Neural crest cell (in vitro differentiated cells): ENCODE data around the gene TMCC2. TPM values are rescaled to one million over a fixed set of nuclear protein-coding genes. Genes with fewer than 3 reads are reported as not detected.

Experiments
- DNase-seq: peaks from one replicate; pipeline ENCODE4 v3.0.0; 2021; ENCODE audit warnings: low read depth, mixed read lengths, low spot score
- H3K27ac Mint-ChIP-seq: one replicate; pipeline ENCODE4 v1.8.0; 2021; ENCODE audit warnings: mild to moderate bottlenecking, mixed read lengths; ENCODE audit not compliant: unreplicated experiment
- H3K27me3 Mint-ChIP-seq: 2 replicates; pipeline ENCODE4 v1.8.0; 2021; ENCODE audit warnings: low read depth, mild to moderate bottlenecking, mixed read lengths
- H3K36me3 Mint-ChIP-seq: 2 replicates; pipeline ENCODE4 v1.8.0; 2021; ENCODE audit warnings: low read depth, mild to moderate bottlenecking, mixed read lengths
- H3K4me1 Mint-ChIP-seq: 2 replicates; pipeline ENCODE4 v1.8.0; 2021; ENCODE audit warnings: mixed read lengths
- H3K4me3 Mint-ChIP-seq: one replicate; pipeline ENCODE4 v1.8.0; 2021; ENCODE audit warnings: mild to moderate bottlenecking, mixed read lengths
- H3K9me3 Mint-ChIP-seq: 2 replicates; pipeline ENCODE4 v1.8.0; 2021; ENCODE audit warnings: mixed read lengths
- CTCF ChIP-seq: fragments of 200-600 bp; sonication (generic); conservative IDR thresholded peaks from 2 replicates; pipeline ENCODE4 v1.5.0; 2021; ENCODE audit warnings: antibody characterized with exemption, mild to moderate bottlenecking
- total RNA-seq: library from RNA; stranded (reverse); gene quantifications from 2 replicates; pipeline ENCODE4 v1.2.1, GENCODE V29; 2021

The TMCC2 gene
- total RNA-seq, 1 donor from 2014 or later: 16.1 TPM

- no peaks in the 10 kb centered on the region for H3K27me3 Mint-ChIP-seq
- no peak for TF ChIP-seq CTCF
- H3K36me3 Mint-ChIP-seq: peaks cover 7% of the 10 kb centered on the region
- H3K4me3 Mint-ChIP-seq: peak overlapping the region; percentile 85
- peaks cover 85% of the 10 kb centered on the region for H3K4me1 Mint-ChIP-seq
- peak; percentile 70 for DNase-seq
- H3K9me3 Mint-ChIP-seq: no peaks in the 10 kb centered on the region
- H3K27ac Mint-ChIP-seq: peak overlapping the region; percentile 96
Observed at GRCh38 chr1:205313563-205314308, 86.0 kb downstream of the TMCC2 start.

DNA sequence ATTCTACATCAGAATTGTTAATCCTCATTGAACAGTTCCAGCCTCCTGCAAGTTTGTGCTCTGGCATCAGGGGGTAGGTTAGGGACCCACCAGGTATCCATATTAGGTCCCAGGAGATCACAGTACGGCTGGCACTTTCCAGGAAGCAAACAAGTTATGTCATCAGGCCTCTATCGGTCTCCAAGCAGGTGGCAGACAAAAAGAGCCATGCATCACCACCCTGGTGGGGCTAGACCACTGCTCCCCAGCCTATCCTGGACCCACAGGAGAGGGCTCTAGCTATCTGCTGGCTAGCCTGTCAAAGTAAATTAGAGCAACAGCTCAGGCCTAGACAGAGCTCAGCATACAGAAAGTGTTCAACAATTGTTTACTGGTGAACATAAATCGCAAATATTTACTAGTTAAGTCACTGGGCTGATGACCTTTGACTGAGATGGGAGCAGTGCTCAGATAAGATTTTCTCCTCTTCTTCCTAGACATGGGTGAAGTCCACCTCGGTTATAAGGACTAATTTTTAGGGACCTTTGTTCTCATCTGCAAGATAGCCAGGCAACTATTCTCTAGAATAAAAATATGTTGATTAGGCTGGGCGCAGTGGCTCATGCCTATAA, 87.4 kb downstream of the TMCC2 start:
- TF ChIP-seq CTCF: no peak
- Mint-ChIP-seq H3K4me1 (peaks cover 94% of the 10 kb centered on the region), H3K4me3 (peak overlapping the region; percentile 85), H3K36me3 (peaks cover 7% of the 10 kb centered on the region), H3K27ac (peak overlapping the region; percentile 96), H3K27me3 (no peaks in the 10 kb centered on the region), H3K9me3 (no peaks in the 10 kb centered on the region)
- no peak for DNase-seq

- Mint-ChIP-seq H3K9me3 (no peaks in the 10 kb centered on the region), H3K27me3 (no peaks in the 10 kb centered on the region), H3K36me3 (peaks cover 2% of the 10 kb centered on the region), H3K4me3 (peak overlapping the region; percentile 80), H3K4me1 (peaks cover 94% of the 10 kb centered on the region), H3K27ac (peak overlapping the region; percentile 12)
- TF ChIP-seq CTCF: no peak
- DNase-seq: no peak
Observed at GRCh38 chr1:205316161-205316566, 88.4 kb downstream of the TMCC2 start.

GRCh38 chr1:205317311-205317917, 89.7 kb downstream of the TMCC2 start:
- TF ChIP-seq CTCF: no peak
- DNase-seq: no peak
- H3K4me1 Mint-ChIP-seq: peaks cover 88% of the 10 kb centered on the region
- H3K36me3 Mint-ChIP-seq: peaks cover 2% of the 10 kb centered on the region
- H3K4me3 Mint-ChIP-seq: peak overlapping the region; percentile 87
- H3K27ac Mint-ChIP-seq: peak overlapping the region; percentile 8
- no peaks in the 10 kb centered on the region for H3K27me3 Mint-ChIP-seq
- no peaks in the 10 kb centered on the region for H3K9me3 Mint-ChIP-seq

DNA sequence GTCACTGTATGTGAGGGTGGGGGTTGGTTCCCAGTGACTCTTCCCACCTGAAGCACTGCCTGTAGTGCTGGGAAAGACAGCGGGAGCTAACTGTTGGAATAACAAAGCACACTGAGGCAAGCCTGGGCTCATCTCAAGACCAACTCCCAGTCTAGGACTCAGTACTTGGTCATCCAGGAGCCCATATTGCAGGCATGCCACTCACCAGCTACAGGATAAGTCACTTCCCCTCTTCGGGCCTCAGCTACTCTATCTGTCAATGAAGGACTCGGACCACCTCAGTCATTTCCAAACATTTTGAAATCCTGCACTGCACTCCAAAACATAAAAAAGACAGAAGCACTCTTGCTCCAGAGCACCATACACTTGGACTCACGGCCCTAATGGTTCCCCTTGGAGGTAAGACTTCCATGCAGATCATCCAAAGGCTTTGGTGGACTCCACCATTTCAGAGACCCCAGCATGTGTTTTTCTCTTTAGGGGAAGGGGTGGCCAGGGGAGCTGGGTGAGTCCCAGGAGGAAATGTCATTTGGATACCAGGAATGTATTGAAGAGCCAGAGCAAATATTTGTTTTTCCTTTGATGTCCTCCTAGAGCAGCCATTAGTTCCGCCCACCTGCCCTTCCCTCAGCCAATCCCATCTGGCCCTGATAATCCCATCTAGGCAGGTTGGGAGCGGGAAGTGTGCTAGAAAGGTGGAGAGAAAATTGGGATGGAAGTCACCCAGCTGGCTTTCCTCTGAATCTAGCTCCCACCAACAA, 90.7 kb downstream of the TMCC2 start:
- no peaks in the 10 kb centered on the region for H3K27me3 Mint-ChIP-seq
- H3K4me1 Mint-ChIP-seq: peaks cover 78% of the 10 kb centered on the region
- TF ChIP-seq CTCF: no peak
- peaks cover 2% of the 10 kb centered on the region for H3K36me3 Mint-ChIP-seq
- no peaks in the 10 kb centered on the region for H3K9me3 Mint-ChIP-seq
- peak overlapping the region; percentile 87 for H3K4me3 Mint-ChIP-seq
- DNase-seq: no peak
- H3K27ac Mint-ChIP-seq: no peak overlapping the region
